Trophoblast cell (in vitro differentiated cells and primary cell): ENCODE measurements around the gene ARHGAP26.

Experiments
- DNase-seq, 2 donors: peaks; one replicate each; pipeline ENCODE4 v3.0.0-alpha.2; 2016
- H2AFZ ChIP-seq: 2 replicates; pipeline ENCODE4 v1.6.1; 2013; ENCODE audit warnings: low read length, moderate library complexity, mild to moderate bottlenecking; ENCODE audit not compliant: insufficient read depth, poor library complexity
- H2AK5ac ChIP-seq: 2 replicates; pipeline ENCODE4 v1.6.1; 2013; ENCODE audit warnings: mild to moderate bottlenecking, low read length
- H2BK120ac ChIP-seq: 2 replicates; pipeline ENCODE4 v1.6.1; 2013; ENCODE audit warnings: low read length, mild to moderate bottlenecking, moderate library complexity; ENCODE audit not compliant: insufficient read depth, poor library complexity
- H2BK12ac ChIP-seq: 2 replicates; pipeline ENCODE4 v1.6.1; 2013; ENCODE audit warnings: mild to moderate bottlenecking, low read length, moderate library complexity
- H2BK5ac ChIP-seq: 2 replicates; pipeline ENCODE4 v1.6.1; 2013; ENCODE audit warnings: low read length, low read depth, moderate library complexity, mild to moderate bottlenecking; ENCODE audit not compliant: poor library complexity
- H3K14ac ChIP-seq: 2 replicates; pipeline ENCODE4 v1.6.1; 2013; ENCODE audit warnings: mild to moderate bottlenecking, low read length
- H3K18ac ChIP-seq: 2 replicates; pipeline ENCODE4 v1.6.1; 2013; ENCODE audit warnings: mild to moderate bottlenecking, low read length
- H3K23ac ChIP-seq: 2 replicates; pipeline ENCODE4 v1.6.1; 2013; ENCODE audit warnings: low read length
- H3K27ac ChIP-seq: 2 replicates; pipeline ENCODE4 v1.5.1; 2013; ENCODE audit warnings: low read depth, mild to moderate bottlenecking, inconsistent platforms, low read length, moderate library complexity
- H3K27me3 ChIP-seq: 2 replicates; pipeline ENCODE4 v1.6.1; 2013; ENCODE audit warnings: inconsistent platforms, mild to moderate bottlenecking, low read length, moderate library complexity; ENCODE audit not compliant: insufficient read depth
- H3K36me3 ChIP-seq, 2 experiments: 1 replicate in 1 of 2; 2 replicates in 1 of 2; pipeline ENCODE4 v1.6.1; 2013; ENCODE audit warnings: low read length in 2 of 2, mild to moderate bottlenecking in 2 of 2, moderate library complexity in 1 of 2; ENCODE audit not compliant: insufficient read depth in 2 of 2, control insufficient read depth in 1 of 2
- H3K4ac ChIP-seq: 2 replicates; pipeline ENCODE4 v1.6.1; 2013; ENCODE audit warnings: low read depth, mild to moderate bottlenecking, low read length, moderate library complexity
- H3K4me1 ChIP-seq, 2 experiments: 1 replicate in 1 of 2; 2 replicates in 1 of 2; pipeline ENCODE4 v1.6.1; 2013; ENCODE audit warnings: low read length in 2 of 2, mild to moderate bottlenecking in 2 of 2, moderate library complexity in 1 of 2; ENCODE audit not compliant: insufficient read depth in 2 of 2, control insufficient read depth in 1 of 2
- H3K4me2 ChIP-seq: 2 replicates; pipeline ENCODE4 v1.6.1; 2013; ENCODE audit warnings: inconsistent platforms, mild to moderate bottlenecking, low read length, moderate library complexity
- H3K4me3 ChIP-seq: 2 replicates; pipeline ENCODE4 v1.5.1; 2013; ENCODE audit warnings: mild to moderate bottlenecking, low read depth, low read length, inconsistent platforms
- H3K79me1 ChIP-seq: one replicate; pipeline ENCODE4 v1.6.1; 2013; ENCODE audit warnings: low read length
- H3K79me2 ChIP-seq: 2 replicates; pipeline ENCODE4 v1.6.1; 2013; ENCODE audit warnings: low read length, mild to moderate bottlenecking; ENCODE audit not compliant: control insufficient read depth, insufficient read depth, poor library complexity
- H3K9ac ChIP-seq: 2 replicates; pipeline ENCODE4 v1.6.1; 2013; ENCODE audit warnings: mild to moderate bottlenecking, low read length
- H3K9me3 ChIP-seq: 2 replicates; pipeline ENCODE4 v1.6.1; 2013; ENCODE audit warnings: low read depth, mild to moderate bottlenecking, control low read depth, inconsistent platforms, low read length; ENCODE audit not compliant: insufficient read depth
- H4K12ac ChIP-seq: 2 replicates; pipeline ENCODE4 v1.6.1; 2013; ENCODE audit warnings: low read depth, mild to moderate bottlenecking, low read length, moderate library complexity
- H4K8ac ChIP-seq: 2 replicates; pipeline ENCODE4 v1.6.1; 2013; ENCODE audit warnings: low read depth, mild to moderate bottlenecking, low read length, moderate library complexity
- H4K91ac ChIP-seq: one replicate; pipeline ENCODE4 v1.6.1; 2013; ENCODE audit warnings: low read depth, mild to moderate bottlenecking, low read length, moderate library complexity
- WGBS: extraction: QIAGEN DNeasy Blood & Tissue Kit; methylation state at CpG from one replicate; pipeline ENCODE4 v1.1.7; 2013; ENCODE audit warnings: missing lambda C conversion rate; ENCODE audit not compliant: insufficient read length, insufficient coverage; ENCODE audit errors: extremely low coverage; 5-methylcytosine and 5-hydroxymethylcytosine counted together

Gene ARHGAP26

GRCh38 chr5:143008809-143009521 is 238.8 kb downstream of the ARHGAP26 start:
- no peak overlapping the region for H2AFZ ChIP-seq
- no peaks in the 10 kb centered on the region for H3K36me3 ChIP-seq
- no peaks in the 10 kb centered on the region for H3K27me3 ChIP-seq
- no peak overlapping the region for H4K8ac ChIP-seq
- no peak overlapping the region for H2BK120ac ChIP-seq
- H3K79me1 ChIP-seq = peaks cover 1% of the 10 kb centered on the region
- peaks cover 2 to 5% of the 10 kb centered on the region in 2 experiments for H3K4me1 ChIP-seq
- H2BK5ac ChIP-seq = no peak overlapping the region
- H3K4me2 ChIP-seq = no peak overlapping the region
- H3K14ac ChIP-seq = no peak overlapping the region
- H3K27ac ChIP-seq = no peak overlapping the region
- no peak overlapping the region for H4K91ac ChIP-seq
- H3K9me3 ChIP-seq = no peaks in the 10 kb centered on the region
- H3K79me2 ChIP-seq = no peaks in the 10 kb centered on the region
- H3K18ac ChIP-seq = no peak overlapping the region
- H3K4me3 ChIP-seq = no peak overlapping the region
- H3K4ac ChIP-seq = no peak overlapping the region
- no peak overlapping the region for H3K23ac ChIP-seq
- H2BK12ac ChIP-seq = no peak overlapping the region
- no CpG with 5 or more reads among the region's 10 CpGs for WGBS
- peak; percentile 75 to 76 for DNase-seq
- H3K9ac ChIP-seq = no peak overlapping the region
- H2AK5ac ChIP-seq = no peak overlapping the region
- no peak overlapping the region for H4K12ac ChIP-seq

GRCh38 chr5:143010351-143010750 is 240.2 kb downstream of the ARHGAP26 start:
- no peak overlapping the region for H4K8ac ChIP-seq
- H3K4me1 ChIP-seq = peaks cover 2 to 5% of the 10 kb centered on the region in 2 experiments
- H3K23ac ChIP-seq = no peak overlapping the region
- H3K27ac ChIP-seq = no peak overlapping the region
- no peak overlapping the region for H3K4me2 ChIP-seq
- DNase-seq = no peak
- no peak overlapping the region for H3K14ac ChIP-seq
- WGBS = no CpG with 5 or more reads among the region's 1 CpG
- no peak overlapping the region for H3K9ac ChIP-seq
- no peak overlapping the region for H2BK5ac ChIP-seq
- H3K4me3 ChIP-seq = no peak overlapping the region
- no peak overlapping the region for H3K18ac ChIP-seq
- no peak overlapping the region for H3K4ac ChIP-seq
- no peak overlapping the region for H4K91ac ChIP-seq
- H2AFZ ChIP-seq = no peak overlapping the region
- no peak overlapping the region for H4K12ac ChIP-seq
- H3K79me1 ChIP-seq = peaks cover 1% of the 10 kb centered on the region
- no peaks in the 10 kb centered on the region for H3K36me3 ChIP-seq
- H2BK12ac ChIP-seq = no peak overlapping the region
- H3K9me3 ChIP-seq = no peaks in the 10 kb centered on the region
- H3K79me2 ChIP-seq = no peaks in the 10 kb centered on the region
- no peaks in the 10 kb centered on the region for H3K27me3 ChIP-seq
- no peak overlapping the region for H2BK120ac ChIP-seq
- H2AK5ac ChIP-seq = no peak overlapping the region

- H3K27me3 ChIP-seq = no peaks in the 10 kb centered on the region
- no CpG with 5 or more reads among the region's 2 CpGs for WGBS
- H3K4ac ChIP-seq = no peak overlapping the region
- no peak overlapping the region for H4K8ac ChIP-seq
- H2BK120ac ChIP-seq = no peak overlapping the region
- H2BK5ac ChIP-seq = no peak overlapping the region
- H3K9me3 ChIP-seq = no peaks in the 10 kb centered on the region
- H2BK12ac ChIP-seq = no peak overlapping the region
- DNase-seq = peak in 1 of 2 donors; percentile 48
- no peaks in the 10 kb centered on the region for H3K79me2 ChIP-seq
- H3K14ac ChIP-seq = no peak overlapping the region
- peaks cover 1% of the 10 kb centered on the region for H3K79me1 ChIP-seq
- no peak overlapping the region for H4K91ac ChIP-seq
- no peaks in the 10 kb centered on the region for H3K36me3 ChIP-seq
- no peak overlapping the region for H3K9ac ChIP-seq
- H3K18ac ChIP-seq = no peak overlapping the region
- no peak overlapping the region for H3K27ac ChIP-seq
- peaks cover 2 to 5% of the 10 kb centered on the region in 2 experiments for H3K4me1 ChIP-seq
- H3K4me2 ChIP-seq = no peak overlapping the region
- H3K23ac ChIP-seq = no peak overlapping the region
- no peak overlapping the region for H2AFZ ChIP-seq
- no peak overlapping the region for H2AK5ac ChIP-seq
- H4K12ac ChIP-seq = no peak overlapping the region
- H3K4me3 ChIP-seq = no peak overlapping the region
These were observed 241.4 kb downstream of the ARHGAP26 start for GRCh38 chr5:143011585-143011984.

GRCh38 chr5:143013176-143013891 is 243.2 kb downstream of the ARHGAP26 start:
- Histone ChIP-seq H2BK120ac (no peak overlapping the region), H4K91ac (no peak overlapping the region), H2BK12ac (no peak overlapping the region), H4K12ac (no peak overlapping the region), H3K4ac (no peak overlapping the region), H3K18ac (no peak overlapping the region), H3K79me2 (no peaks in the 10 kb centered on the region), H3K79me1 (peaks cover 1% of the 10 kb centered on the region), H3K14ac (no peak overlapping the region), H4K8ac (no peak overlapping the region), H3K9ac (no peak overlapping the region), H2AK5ac (no peak overlapping the region), H3K27me3 (no peaks in the 10 kb centered on the region), H2BK5ac (no peak overlapping the region), H2AFZ (no peak overlapping the region), H3K4me3 (no peak overlapping the region), H3K4me1 (peaks cover 2 to 5% of the 10 kb centered on the region in 2 experiments), H3K9me3 (no peaks in the 10 kb centered on the region), H3K4me2 (no peak overlapping the region), H3K27ac (no peak overlapping the region), H3K23ac (no peak overlapping the region), H3K36me3 (no peaks in the 10 kb centered on the region)
- DNase-seq = no peak
- WGBS = no CpG with 5 or more reads among the region's 4 CpGs
